ENCODE data around the gene TNFRSF18. TPM values are rescaled to one million over a fixed set of nuclear protein-coding genes. Genes with fewer than 3 reads are reported as not detected.

Gene TNFRSF18
- total and polyA plus RNA-seq, 5 experiments from 2014 or later = 1.5 to 2.3 (median 1.6) TPM; not detected in 2

- peaks cover 0 to 12% (median 10%) of the 10 kb centered on the region in 3 donors for H3K36me3 Mint-ChIP-seq
- ATAC-seq (peak; percentile 16 to 21), DNase-seq (peak in 5 of 10 donors; percentile 13 to 62 (median 37))
- peaks cover 12 to 38% (median 33%) of the 10 kb centered on the region in 4 donors for H3K4me1 Mint-ChIP-seq
- H3K4me3 Mint-ChIP-seq = peak overlapping the region in 3 of 10 donors; percentile 10 to 34 (median 22)
- POLR2A ChIA-PET = interaction anchor here (0.5 to 1.9 kb wide), 5 partner anchors 8 to 87 kb away, joined by 3 to 6 read pairs (median 3); no protein-coding TSS in a partner anchor
- no peaks in the 10 kb centered on the region for H3K9me3 Mint-ChIP-seq
- H3K27me3 Mint-ChIP-seq = peaks cover 0 to 5% (median 0%) of the 10 kb centered on the region in 5 donors
- no peak overlapping the region for H3K27ac Mint-ChIP-seq
Measured at GRCh38 chr1:1212780-1213344, 6.5 kb upstream of the TNFRSF18 start.

- ATAC-seq = no peak
- peaks cover 0 to 5% (median 3%) of the 10 kb centered on the region in 3 donors for H3K36me3 Mint-ChIP-seq
- peak overlapping the region in 1 of 10 donors; percentile 52 for H3K27ac Mint-ChIP-seq
- peak in 2 of 10 donors; percentile 7 to 55 for DNase-seq
- H3K9me3 Mint-ChIP-seq = no peaks in the 10 kb centered on the region
- H3K4me3 Mint-ChIP-seq = peak overlapping the region in 4 of 10 donors; percentile 19 to 57 (median 30)
- POLR2A ChIA-PET = no interaction called here
- H3K4me1 Mint-ChIP-seq = peaks cover 12 to 40% (median 36%) of the 10 kb centered on the region in 4 donors
- peaks cover 0 to 7% (median 0%) of the 10 kb centered on the region in 5 donors for H3K27me3 Mint-ChIP-seq
Measured at GRCh38 chr1:1211541-1212441, 5.4 kb upstream of the TNFRSF18 start.

GRCh38 chr1:1210726-1211540 is 4.5 kb upstream of the TNFRSF18 start:
- peak in 2 of 10 donors; percentile 4 to 60 for DNase-seq
- no peaks in the 10 kb centered on the region for H3K9me3 Mint-ChIP-seq
- H3K27me3 Mint-ChIP-seq = peaks cover 0 to 8% (median 0%) of the 10 kb centered on the region in 5 donors
- H3K27ac Mint-ChIP-seq = peak overlapping the region in 1 of 10 donors; percentile 63
- H3K4me1 Mint-ChIP-seq = peaks cover 10 to 40% (median 36%) of the 10 kb centered on the region in 4 donors
- H3K4me3 Mint-ChIP-seq = no peak overlapping the region
- POLR2A ChIA-PET = no interaction called here
- no peaks in the 10 kb centered on the region for H3K36me3 Mint-ChIP-seq
- no peak for ATAC-seq

- POLR2A ChIA-PET = no interaction called here
- H3K36me3 Mint-ChIP-seq = no peaks in the 10 kb centered on the region
- peak overlapping the region; percentile 59 to 89 (median 82) for H3K4me3 Mint-ChIP-seq
- H3K27me3 Mint-ChIP-seq = peaks cover 0 to 8% (median 0%) of the 10 kb centered on the region in 5 donors
- peaks cover 5 to 28% (median 23%) of the 10 kb centered on the region in 4 donors for H3K4me1 Mint-ChIP-seq
- H3K27ac Mint-ChIP-seq = peak overlapping the region in 9 of 10 donors; percentile 22 to 89 (median 75)
- ATAC-seq (peak; percentile 27 to 51), DNase-seq (peak in 5 of 10 donors; percentile 20 to 68 (median 36))
- H3K9me3 Mint-ChIP-seq = no peaks in the 10 kb centered on the region
Measured at GRCh38 chr1:1208713-1209433, 2.5 kb upstream of the TNFRSF18 start.

- Mint-ChIP-seq H3K36me3 (no peaks in the 10 kb centered on the region), H3K9me3 (no peaks in the 10 kb centered on the region), H3K27ac (peak overlapping the region in 2 of 10 donors; percentile 79 to 89), H3K4me3 (peak overlapping the region in 2 of 10 donors; percentile 56 to 80), H3K4me1 (peaks cover 5 to 28% (median 22%) of the 10 kb centered on the region in 4 donors), H3K27me3 (peaks cover 0 to 8% (median 0%) of the 10 kb centered on the region in 5 donors)
- DNase-seq (peak in 1 of 10 donors; percentile 5), ATAC-seq (no peak)
- POLR2A ChIA-PET = interaction anchor here (0.7 to 0.9 kb wide), 3 partner anchors 9 to 138 kb away, joined by 3 to 4 read pairs (median 3); no protein-coding TSS in a partner anchor
Measured at GRCh38 chr1:1207571-1207892, 1.1 kb upstream of the TNFRSF18 start.

- Mint-ChIP-seq H3K4me1 (peaks cover 5 to 28% (median 21%) of the 10 kb centered on the region in 4 donors), H3K9me3 (no peaks in the 10 kb centered on the region), H3K27me3 (peaks cover 0 to 8% (median 0%) of the 10 kb centered on the region in 5 donors), H3K27ac (peak overlapping the region in 1 of 10 donors; percentile 49), H3K4me3 (peak overlapping the region in 8 of 10 donors; percentile 22 to 80 (median 48)), H3K36me3 (no peaks in the 10 kb centered on the region)
- DNase-seq (peak in 2 of 10 donors; percentile 5 to 62), ATAC-seq (no peak)
- POLR2A ChIA-PET = interaction anchor here (0.7 to 0.9 kb wide), 2 partner anchors 12 to 138 kb away, joined by 3 to 4 read pairs; no protein-coding TSS in a partner anchor
Measured at GRCh38 chr1:1206966-1207531, 657 bp upstream of the TNFRSF18 start.

- Mint-ChIP-seq H3K27ac (no peak overlapping the region), H3K9me3 (no peaks in the 10 kb centered on the region), H3K4me3 (peak overlapping the region in 6 of 10 donors; percentile 36 to 58 (median 49)), H3K27me3 (peaks cover 0 to 8% (median 0%) of the 10 kb centered on the region in 5 donors), H3K4me1 (peaks cover 5 to 28% (median 19%) of the 10 kb centered on the region in 4 donors), H3K36me3 (no peaks in the 10 kb centered on the region)
- ATAC-seq (no peak), DNase-seq (peak in 2 of 10 donors; percentile 6 to 61)
- POLR2A ChIA-PET = interaction anchor here (0.8 to 1.0 kb wide), 2 partner anchors 49 to 166 kb away, joined by 3 read pairs; no protein-coding TSS in a partner anchor
Measured at GRCh38 chr1:1205769-1206375, 520 bp downstream of the TNFRSF18 start.

- no peak overlapping the region for H3K27ac Mint-ChIP-seq
- H3K9me3 Mint-ChIP-seq = no peaks in the 10 kb centered on the region
- POLR2A ChIA-PET = interaction anchor here (0.8 to 1.0 kb wide), 3 partner anchors 7 to 165 kb away, joined by 3 read pairs; no protein-coding TSS in a partner anchor
- H3K36me3 Mint-ChIP-seq = no peaks in the 10 kb centered on the region
- DNase-seq (peak in 1 of 10 donors; percentile 55), ATAC-seq (no peak)
- H3K27me3 Mint-ChIP-seq = peaks cover 0 to 8% (median 0%) of the 10 kb centered on the region in 5 donors
- peaks cover 5 to 28% (median 23%) of the 10 kb centered on the region in 4 donors for H3K4me1 Mint-ChIP-seq
- H3K4me3 Mint-ChIP-seq = peak overlapping the region in 3 of 10 donors; percentile 36 to 56 (median 50)
Measured at GRCh38 chr1:1204998-1205768, 1.2 kb downstream of the TNFRSF18 start.

GRCh38 chr1:1204425-1204920 is 1.9 kb downstream of the TNFRSF18 start:
- Mint-ChIP-seq H3K9me3 (no peaks in the 10 kb centered on the region), H3K27ac (peak overlapping the region in 1 of 10 donors; percentile 68), H3K36me3 (no peaks in the 10 kb centered on the region), H3K27me3 (peaks cover 0 to 8% (median 0%) of the 10 kb centered on the region in 5 donors), H3K4me3 (no peak overlapping the region), H3K4me1 (peaks cover 5 to 28% (median 24%) of the 10 kb centered on the region in 4 donors)
- POLR2A ChIA-PET = interaction anchor here (1.0 kb wide), 1 partner anchor 8 kb away, joined by 3 read pairs; no protein-coding TSS in a partner anchor
- ATAC-seq = no peak
- DNase-seq = peak in 1 of 10 donors; percentile 55
